HEK293 (cell line): Measurements from ENCODE around the gene SP7.

Source experiments
- GLI2 ChIP-seq: fragments of 450-650 bp; formaldehyde crosslinking; IDR thresholded peaks from 2 replicates; pipeline ENCODE4; 2017; ENCODE audit warnings: missing biosample characterization, missing genetic modification characterization, low read depth, borderline replicate concordance
- GLIS1 ChIP-seq: fragments of 450-650 bp; formaldehyde crosslinking; IDR thresholded peaks from 2 replicates; pipeline ENCODE4 v1.5.1; 2016; ENCODE audit warnings: missing biosample characterization, missing genetic modification characterization
- GLIS2 ChIP-seq: fragments of 450-650 bp; formaldehyde crosslinking; IDR thresholded peaks from 2 replicates; pipeline ENCODE4 v1.5.1; 2016; ENCODE audit warnings: missing biosample characterization, missing genetic modification characterization
- KLF7 ChIP-seq: fragments of 450-650 bp; formaldehyde crosslinking; IDR thresholded peaks from 2 replicates; pipeline ENCODE4 v1.5.1; 2016; ENCODE audit warnings: missing biosample characterization, missing genetic modification characterization, borderline replicate concordance
- SP2 ChIP-seq: fragments of 450-650 bp; formaldehyde crosslinking; IDR thresholded peaks from 2 replicates; pipeline ENCODE4 v1.5.1; 2016; ENCODE audit warnings: missing biosample characterization, missing genetic modification characterization
- SP3 ChIP-seq: fragments of 450-650 bp; formaldehyde crosslinking; IDR thresholded peaks from 2 replicates; pipeline ENCODE4 v1.5.1; 2016; ENCODE audit warnings: missing biosample characterization, missing genetic modification characterization
- ZBTB11 ChIP-seq: fragments of 450-650 bp; formaldehyde crosslinking; conservative IDR thresholded peaks from 2 replicates; pipeline ENCODE4 v1.5.1; 2016; ENCODE audit warnings: low read depth, missing biosample characterization, missing genetic modification characterization
- ZBTB21 ChIP-seq: fragments of 450-650 bp; formaldehyde crosslinking; IDR thresholded peaks from 2 replicates; pipeline ENCODE4 v1.5.1; 2017; ENCODE audit warnings: missing biosample characterization, missing genetic modification characterization
- ZBTB6 ChIP-seq: fragments of 450-650 bp; formaldehyde crosslinking; IDR thresholded peaks from 2 replicates; pipeline ENCODE4 v1.5.1; 2017; ENCODE audit warnings: missing biosample characterization, missing genetic modification characterization
- ZFP69B ChIP-seq: fragments of 450-650 bp; formaldehyde crosslinking; IDR thresholded peaks from 2 replicates; pipeline ENCODE4 v1.5.1; 2016; ENCODE audit warnings: missing biosample characterization, missing genetic modification characterization
- ZNF221 ChIP-seq: fragments of 450-650 bp; formaldehyde crosslinking; IDR thresholded peaks from 2 replicates; pipeline ENCODE4 v1.5.1; 2017; ENCODE audit warnings: missing biosample characterization, missing genetic modification characterization, borderline replicate concordance
- ZNF23 ChIP-seq: fragments of 450-650 bp; formaldehyde crosslinking; IDR thresholded peaks from 2 replicates; pipeline ENCODE4 v1.5.1; 2016; ENCODE audit warnings: missing biosample characterization, missing genetic modification characterization, borderline replicate concordance
- ZNF341 ChIP-seq: fragments of 450-650 bp; formaldehyde crosslinking; IDR thresholded peaks from 2 replicates; pipeline ENCODE4; 2016; ENCODE audit warnings: low read depth, missing biosample characterization, missing genetic modification characterization
- ZNF391 ChIP-seq: fragments of 450-650 bp; formaldehyde crosslinking; IDR thresholded peaks from 2 replicates; pipeline ENCODE4 v1.5.1; 2016; ENCODE audit warnings: low read depth, missing biosample characterization, missing genetic modification characterization, borderline replicate concordance
- ZNF394 ChIP-seq: fragments of 450-650 bp; formaldehyde crosslinking; IDR thresholded peaks from 2 replicates; pipeline ENCODE4 v1.5.1; 2016; ENCODE audit warnings: missing biosample characterization, missing genetic modification characterization, mild to moderate bottlenecking, moderate library complexity, borderline replicate concordance
- ZNF513 ChIP-seq: fragments of 450-650 bp; IDR thresholded peaks from 2 replicates; pipeline ENCODE4 v1.5.1; 2018; ENCODE audit warnings: missing biosample characterization, missing genetic modification characterization
- ZNF514 ChIP-seq: fragments of 450-650 bp; formaldehyde crosslinking; IDR thresholded peaks from 2 replicates; pipeline ENCODE4 v1.5.1; 2016; ENCODE audit warnings: missing biosample characterization, missing genetic modification characterization
- ZNF521 ChIP-seq: fragments of 450-650 bp; formaldehyde crosslinking; IDR thresholded peaks from 2 replicates; pipeline ENCODE4 v1.5.1; 2017; ENCODE audit warnings: missing biosample characterization, mild to moderate bottlenecking, missing genetic modification characterization
- ZNF571 ChIP-seq: fragments of 450-650 bp; formaldehyde crosslinking; IDR thresholded peaks from 2 replicates; pipeline ENCODE4 v1.5.0; 2017; ENCODE audit warnings: missing biosample characterization, missing genetic modification characterization
- ZNF623 ChIP-seq: fragments of 450-650 bp; formaldehyde crosslinking; IDR thresholded peaks from 2 replicates; pipeline ENCODE4 v1.5.1; 2016; ENCODE audit warnings: missing biosample characterization, missing genetic modification characterization
- ZNF654 ChIP-seq: fragments of 450-650 bp; formaldehyde crosslinking; IDR thresholded peaks from 2 replicates; pipeline ENCODE4 v1.5.1; 2016; ENCODE audit warnings: low read depth, missing biosample characterization, missing genetic modification characterization
- ZNF660 ChIP-seq: fragments of 450-650 bp; IDR thresholded peaks from 2 replicates; pipeline ENCODE4 v1.5.1; 2018; ENCODE audit warnings: missing biosample characterization, mild to moderate bottlenecking, missing genetic modification characterization
- ZNF785 ChIP-seq: fragments of 450-650 bp; formaldehyde crosslinking; IDR thresholded peaks from 2 replicates; pipeline ENCODE4 v1.5.1; 2016; ENCODE audit warnings: missing biosample characterization, missing genetic modification characterization
- ZNF791 ChIP-seq: fragments of 450-650 bp; formaldehyde crosslinking; IDR thresholded peaks from 2 replicates; pipeline ENCODE4 v1.5.1; 2016; ENCODE audit warnings: missing biosample characterization, missing genetic modification characterization
- TF ChIP-seq, protein P1 (sequence below): fragments of 450-650 bp; formaldehyde crosslinking; IDR thresholded peaks from 2 replicates; pipeline ENCODE4 v1.5.1; 2016; ENCODE audit warnings: missing biosample characterization, missing genetic modification characterization
- TF ChIP-seq, protein P2 (sequence below): fragments of 450-650 bp; formaldehyde crosslinking; IDR thresholded peaks from 2 replicates; pipeline ENCODE4 v1.5.1; 2016; ENCODE audit warnings: missing biosample characterization, missing genetic modification characterization
- TF ChIP-seq, protein P3 (sequence below): fragments of 450-650 bp; formaldehyde crosslinking; IDR thresholded peaks from 2 replicates; pipeline ENCODE4 v1.5.1; 2016; ENCODE audit warnings: missing biosample characterization, missing genetic modification characterization

Gene SP7

DNA sequence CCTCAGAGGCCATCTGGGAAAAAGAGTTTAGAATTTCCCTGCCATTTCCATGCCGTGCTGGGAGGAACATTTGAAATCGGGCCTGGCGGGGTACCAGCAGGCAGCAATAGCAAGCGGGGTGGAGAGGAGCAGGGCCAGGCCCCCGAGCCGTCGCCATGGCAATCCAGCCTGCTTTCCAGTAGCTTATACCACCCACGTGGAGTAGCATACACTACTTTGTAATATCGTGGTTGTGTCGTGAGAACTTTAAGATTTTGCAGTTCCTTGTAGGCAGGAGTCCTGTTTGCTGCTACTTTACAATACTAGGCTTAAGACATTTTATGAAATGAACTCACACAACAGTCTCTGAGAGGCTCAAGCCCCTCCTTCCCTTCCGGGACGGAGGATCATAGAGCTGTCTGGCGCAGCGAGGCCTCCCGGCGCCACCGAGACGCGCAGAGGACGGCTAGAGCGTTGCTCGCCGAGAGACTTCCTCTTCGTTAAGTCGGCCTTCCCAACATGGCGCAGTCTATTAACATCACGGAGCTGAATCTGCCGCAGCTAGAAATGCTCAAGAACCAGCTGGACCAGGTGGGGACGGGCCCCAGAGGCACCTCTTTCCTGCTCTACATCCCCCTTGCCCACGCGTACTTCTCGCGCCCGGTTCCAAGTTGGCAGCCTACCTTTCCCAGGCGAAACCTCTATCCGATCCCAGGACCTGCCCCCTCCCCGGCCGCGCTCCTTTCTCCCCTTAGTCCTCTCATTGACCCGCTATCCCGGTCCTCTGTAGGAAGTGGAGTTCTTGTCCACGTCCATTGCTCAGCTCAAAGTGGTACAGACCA lies 40.9 kb downstream of the SP7 start, which contains the start of gene PFDN5 (continued):
- TF ChIP-seq ZNF521 (tag by site-specific recombination) (no peak), ZNF391 (tag by site-specific recombination) (peak; percentile 49; the same call in 1 of the 2 replicates), ZFP69B (tag by site-specific recombination) (peak; percentile 94), ZNF791 (tag by site-specific recombination) (no peak), SP3 (tag by site-specific recombination) (peak; percentile 66), ZNF394 (tag by site-specific recombination) (peak; percentile 47; the same call in 1 of the 2 replicates), ZNF341 (peak; percentile 37; the same call in 1 of the 2 replicates), ZBTB11 (tag by site-specific recombination) (peak; percentile 70), ZNF654 (tag by site-specific recombination) (no peak), SP2 (peak; percentile 56), ZNF23 (tag by site-specific recombination) (no peak), ZNF660 (peak; percentile 52; the same call in 1 of the 2 replicates), ZNF514 (tag by site-specific recombination) (no peak), ZBTB6 (tag by site-specific recombination) (peak; percentile 82), KLF7 (tag by site-specific recombination) (no peak), ZNF221 (tag by site-specific recombination) (no peak), ZNF623 (tag by site-specific recombination) (no peak; the same call in 1 of the 2 replicates), GLI2 (tag by site-specific recombination) (no peak), ZNF571 (tag by site-specific recombination) (no peak), ZBTB21 (tag by site-specific recombination) (0 out of 2 replicates have a peak, but pooled peaks have one; percentile 12), GLIS2 (tag by site-specific recombination) (no peak), ZNF785 (no peak), ZNF513 (tag by site-specific recombination) (no peak), GLIS1 (peak; percentile 57)
- TF ChIP-seq, protein P1, sequence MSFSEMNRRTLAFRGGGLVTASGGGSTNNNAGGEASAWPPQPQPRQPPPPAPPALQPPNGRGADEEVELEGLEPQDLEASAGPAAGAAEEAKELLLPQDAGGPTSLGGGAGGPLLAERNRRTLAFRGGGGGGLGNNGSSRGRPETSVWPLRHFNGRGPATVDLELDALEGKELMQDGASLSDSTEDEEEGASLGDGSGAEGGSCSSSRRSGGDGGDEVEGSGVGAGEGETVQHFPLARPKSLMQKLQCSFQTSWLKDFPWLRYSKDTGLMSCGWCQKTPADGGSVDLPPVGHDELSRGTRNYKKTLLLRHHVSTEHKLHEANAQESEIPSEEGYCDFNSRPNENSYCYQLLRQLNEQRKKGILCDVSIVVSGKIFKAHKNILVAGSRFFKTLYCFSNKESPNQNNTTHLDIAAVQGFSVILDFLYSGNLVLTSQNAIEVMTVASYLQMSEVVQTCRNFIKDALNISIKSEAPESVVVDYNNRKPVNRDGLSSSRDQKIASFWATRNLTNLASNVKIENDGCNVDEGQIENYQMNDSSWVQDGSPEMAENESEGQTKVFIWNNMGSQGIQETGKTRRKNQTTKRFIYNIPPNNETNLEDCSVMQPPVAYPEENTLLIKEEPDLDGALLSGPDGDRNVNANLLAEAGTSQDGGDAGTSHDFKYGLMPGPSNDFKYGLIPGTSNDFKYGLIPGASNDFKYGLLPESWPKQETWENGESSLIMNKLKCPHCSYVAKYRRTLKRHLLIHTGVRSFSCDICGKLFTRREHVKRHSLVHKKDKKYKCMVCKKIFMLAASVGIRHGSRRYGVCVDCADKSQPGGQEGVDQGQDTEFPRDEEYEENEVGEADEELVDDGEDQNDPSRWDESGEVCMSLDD = no peak
- TF ChIP-seq, protein P2, sequence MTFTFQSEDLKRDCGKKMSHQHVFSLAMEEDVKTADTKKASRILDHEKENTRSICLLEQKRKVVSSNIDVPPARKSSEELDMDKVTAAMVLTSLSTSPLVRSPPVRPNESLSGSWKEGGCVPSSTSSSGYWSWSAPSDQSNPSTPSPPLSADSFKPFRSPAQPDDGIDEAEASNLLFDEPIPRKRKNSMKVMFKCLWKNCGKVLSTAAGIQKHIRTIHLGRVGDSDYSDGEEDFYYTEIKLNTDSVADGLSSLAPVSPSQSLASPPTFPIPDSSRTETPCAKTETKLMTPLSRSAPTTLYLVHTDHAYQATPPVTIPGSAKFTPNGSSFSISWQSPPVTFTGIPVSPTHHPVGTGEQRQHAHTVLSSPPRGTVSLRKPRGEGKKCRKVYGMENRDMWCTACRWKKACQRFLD (tag by site-specific recombination) = no peak
- TF ChIP-seq, protein P3, sequence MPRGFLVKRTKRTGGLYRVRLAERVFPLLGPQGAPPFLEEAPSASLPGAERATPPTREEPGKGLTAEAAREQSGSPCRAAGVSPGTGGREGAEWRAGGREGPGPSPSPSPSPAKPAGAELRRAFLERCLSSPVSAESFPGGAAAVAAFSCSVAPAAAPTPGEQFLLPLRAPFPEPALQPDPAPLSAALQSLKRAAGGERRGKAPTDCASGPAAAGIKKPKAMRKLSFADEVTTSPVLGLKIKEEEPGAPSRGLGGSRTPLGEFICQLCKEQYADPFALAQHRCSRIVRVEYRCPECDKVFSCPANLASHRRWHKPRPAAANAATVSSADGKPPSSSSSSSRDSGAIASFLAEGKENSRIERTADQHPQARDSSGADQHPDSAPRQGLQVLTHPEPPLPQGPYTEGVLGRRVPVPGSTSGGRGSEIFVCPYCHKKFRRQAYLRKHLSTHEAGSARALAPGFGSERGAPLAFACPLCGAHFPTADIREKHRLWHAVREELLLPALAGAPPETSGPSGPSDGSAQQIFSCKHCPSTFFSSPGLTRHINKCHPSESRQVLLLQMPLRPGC (tag by site-specific recombination) = peak; percentile 69
